Measurements from ENCODE around the gene LRIT3.

Gene LRIT3

DNA sequence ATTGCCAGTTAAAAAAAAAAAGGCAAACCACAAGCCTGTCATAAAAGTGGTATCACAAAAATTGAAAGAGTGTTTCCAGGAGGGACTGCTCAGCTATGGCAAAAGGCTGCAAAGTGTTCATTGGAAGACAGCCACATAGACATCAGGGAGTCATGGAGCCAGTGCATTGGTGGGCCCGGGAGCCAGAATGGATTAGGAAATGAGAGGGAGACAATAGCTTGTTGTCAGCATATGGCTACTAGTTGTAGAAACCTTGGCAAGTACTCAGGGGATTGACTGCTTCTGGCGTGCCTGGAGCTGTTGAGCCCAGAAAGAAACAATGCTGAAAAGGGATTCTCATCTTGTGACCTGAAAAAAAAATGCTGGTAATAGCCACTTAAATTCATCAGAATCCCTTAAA lies 27.3 kb upstream of the LRIT3 start:
- ChIA-PET POLR2A (ENCODE audit: low non-redundant PET) (no interaction called here), CTCF (interaction anchor here (0.7 kb wide), 1 partner anchor 185 kb away, joined by 4 read pairs; no protein-coding TSS in a partner anchor)
- DNase-seq (ENCODE audit: low spot score): no peak
- no peak for TF ChIP-seq CTCF (conservative IDR thresholded peaks at IDR 0.05; ENCODE audit: low read depth)
- no peak overlapping the region for H3K27ac ChIP-seq

- ChIA-PET CTCF (interaction anchor here (0.7 kb wide), 1 partner anchor 186 kb away, joined by 4 read pairs; no protein-coding TSS in a partner anchor), POLR2A (ENCODE audit: low non-redundant PET) (no interaction called here)
- H3K27ac ChIP-seq: no peak overlapping the region
- DNase-seq (ENCODE audit: low spot score): no peak
- no peak for TF ChIP-seq CTCF (conservative IDR thresholded peaks at IDR 0.05; ENCODE audit: low read depth)
Measured at GRCh38 chr4:109821185-109821584, 26.7 kb upstream of the LRIT3 start.

DNA sequence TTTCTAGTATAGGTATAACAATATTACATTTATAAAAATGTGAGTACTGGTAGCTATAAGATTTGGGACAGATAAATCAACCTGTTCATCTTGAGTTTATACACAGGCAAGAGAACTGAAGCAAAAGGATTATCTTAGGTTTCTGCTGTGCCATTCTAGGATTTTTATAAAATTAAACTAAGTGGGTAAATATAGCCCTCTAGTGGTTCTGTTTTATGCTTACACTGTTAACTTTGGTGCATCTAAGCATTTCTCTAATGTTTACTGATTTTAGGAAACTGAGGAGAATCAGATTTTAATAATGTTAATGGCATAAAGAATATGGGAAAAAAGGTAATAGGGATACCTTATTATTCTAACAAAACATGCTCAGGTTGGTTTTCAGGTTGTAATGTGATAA lies 21.2 kb upstream of the LRIT3 start:
- TF ChIP-seq CTCF (conservative IDR thresholded peaks at IDR 0.05; ENCODE audit: low read depth): peak; percentile 64

GRCh38 chr4:109827672-109828071 lies 20.2 kb upstream of the LRIT3 start, which contains the start of gene RRH:
RRH (plus strand) TSS chr4:109827972; CDS start chr4:109828028, 56 bp downstream.
- CTCF ChIA-PET: interaction anchor here (0.6 to 1.7 kb wide), 2 partner anchors 292 to 400 kb away, joined by 4 to 5 read pairs; no protein-coding TSS in a partner anchor
- DNase-seq (ENCODE audit: low spot score): no peak
- H3K27ac ChIP-seq: no peak within 1 kb of the TSS
- no peak for TF ChIP-seq CTCF (conservative IDR thresholded peaks at IDR 0.05; ENCODE audit: low read depth)
- POLR2A ChIA-PET (ENCODE audit: low non-redundant PET): no interaction called here

More for the DNA sequence above, 21.2 kb upstream of the LRIT3 start:
- peak; percentile 18 for DNase-seq (ENCODE audit: low spot score)
- CTCF ChIA-PET: interaction anchor here (0.6 to 1.7 kb wide), 6 partner anchors 10 to 399 kb away, joined by 3 to 8 read pairs (median 4); no protein-coding TSS in a partner anchor
- POLR2A ChIA-PET (ENCODE audit: low non-redundant PET): no interaction called here
- no peak overlapping the region for H3K27ac ChIP-seq

- ChIA-PET CTCF (no interaction called here), POLR2A (ENCODE audit: low non-redundant PET) (interaction anchor here (0.6 kb wide), 1 partner anchor 438 kb away, joined by 3 read pairs; no protein-coding TSS in a partner anchor)
- DNase-seq (ENCODE audit: low spot score): no peak
- no peak for TF ChIP-seq CTCF (conservative IDR thresholded peaks at IDR 0.05; ENCODE audit: low read depth)
- no peak overlapping the region for H3K27ac ChIP-seq
Measured at GRCh38 chr4:109833756-109834155, 14.2 kb upstream of the LRIT3 start.

GRCh38 chr4:109836985-109837384 lies 10.9 kb upstream of the LRIT3 start:
- ChIA-PET POLR2A (ENCODE audit: low non-redundant PET) (no interaction called here), CTCF (interaction anchor here (0.6 to 0.7 kb wide), 2 partner anchors 11 to 248 kb away, joined by 4 read pairs; no protein-coding TSS in a partner anchor)
- no peak for TF ChIP-seq CTCF (conservative IDR thresholded peaks at IDR 0.05; ENCODE audit: low read depth)
- no peak for DNase-seq (ENCODE audit: low spot score)
- no peak overlapping the region for H3K27ac ChIP-seq

All from RWPE1 (cell line).